ENCODE results near the gene TP53I11. TPM values are rescaled to one million over a fixed set of nuclear protein-coding genes. Genes with fewer than 3 reads are reported as not detected.

The TP53I11 gene
- total RNA-seq, 2 experiments from 2014 or later = 0.73 to 0.81 TPM

DNA sequence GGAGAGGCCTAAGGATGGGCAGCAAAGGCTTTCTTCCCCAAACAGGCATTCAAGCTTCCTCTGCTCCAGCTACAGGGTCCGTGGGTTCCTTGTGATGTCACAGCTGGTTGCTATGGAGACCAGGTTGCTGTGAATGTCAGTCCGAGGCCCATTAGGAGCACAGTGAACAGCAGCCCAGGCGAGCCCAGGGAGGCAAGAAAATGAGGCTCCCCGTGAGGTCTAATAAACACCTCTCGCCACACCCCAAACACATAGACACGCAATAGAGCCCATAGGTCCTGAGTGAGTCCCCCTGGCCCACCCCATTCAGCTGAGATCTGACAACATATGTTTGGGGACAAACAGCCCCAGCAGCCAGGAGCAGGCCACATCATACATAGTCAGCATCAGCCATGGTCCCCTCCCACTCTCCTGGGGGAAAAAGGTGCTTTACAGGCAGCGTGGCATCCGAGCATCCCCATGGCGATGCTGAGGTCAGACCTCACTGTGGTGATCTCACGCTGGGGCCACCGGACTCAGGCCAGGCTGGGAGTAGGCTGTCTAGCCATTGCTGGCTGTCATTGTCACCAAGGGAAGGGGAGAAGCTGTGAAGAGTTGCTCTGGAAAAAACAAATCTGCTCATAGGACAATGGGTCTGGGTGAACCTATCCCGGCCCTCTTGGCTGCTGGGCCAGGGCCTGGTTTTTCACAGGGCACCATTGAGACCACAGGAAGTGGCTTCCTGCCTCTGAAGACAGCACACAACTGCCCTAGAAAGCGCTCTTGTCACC, 23.1 kb upstream of the TP53I11 start:
- no peak overlapping the region for H3K27ac Mint-ChIP-seq
- no peaks in the 10 kb centered on the region for H3K36me3 Mint-ChIP-seq (ENCODE audit: low read depth)
- ChIA-PET POLR2A (no interaction called here), CTCF (no interaction called here)
- DNase-seq = no peak
- peaks cover 2% of the 10 kb centered on the region for H3K27me3 Mint-ChIP-seq
- no peak overlapping the region for H3K4me3 Mint-ChIP-seq
- H3K4me1 Mint-ChIP-seq = peaks cover 2% of the 10 kb centered on the region
- H3K9me3 Mint-ChIP-seq = no peaks in the 10 kb centered on the region

DNA sequence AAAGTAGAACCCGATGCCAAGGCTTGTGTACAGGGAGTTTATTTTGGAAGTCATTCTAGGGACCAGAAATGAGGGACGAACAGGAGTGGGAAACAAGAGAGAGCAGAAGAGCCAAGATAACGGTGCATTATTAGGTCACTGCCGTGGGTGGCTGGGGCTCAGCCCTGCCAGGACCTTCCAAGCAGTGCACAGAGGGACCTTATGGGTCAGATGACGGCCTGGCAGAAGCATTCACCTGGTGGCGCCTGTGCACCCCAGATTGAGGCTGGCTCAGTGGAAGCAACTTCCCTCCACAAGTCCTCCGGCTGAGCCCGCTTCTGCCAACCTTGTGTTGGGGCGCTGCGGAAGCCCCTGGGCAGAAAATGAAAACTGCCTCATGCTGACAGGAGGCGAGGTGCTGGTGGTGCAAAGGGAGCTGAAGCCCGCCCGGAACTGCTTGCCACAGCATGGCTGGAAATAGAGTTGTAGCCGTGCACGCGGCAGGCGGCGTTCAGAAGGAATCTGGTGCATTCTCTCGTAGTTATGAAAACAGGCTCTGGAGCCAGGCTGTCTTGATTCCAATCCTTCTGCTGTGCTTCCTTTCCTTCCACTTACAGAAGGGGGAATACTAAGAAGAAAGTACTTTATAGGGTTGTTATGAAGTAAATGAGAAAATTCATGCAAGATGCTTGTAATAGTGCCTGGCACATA, 22.2 kb upstream of the TP53I11 start:
- CTCF ChIA-PET = no interaction called here

DNA sequence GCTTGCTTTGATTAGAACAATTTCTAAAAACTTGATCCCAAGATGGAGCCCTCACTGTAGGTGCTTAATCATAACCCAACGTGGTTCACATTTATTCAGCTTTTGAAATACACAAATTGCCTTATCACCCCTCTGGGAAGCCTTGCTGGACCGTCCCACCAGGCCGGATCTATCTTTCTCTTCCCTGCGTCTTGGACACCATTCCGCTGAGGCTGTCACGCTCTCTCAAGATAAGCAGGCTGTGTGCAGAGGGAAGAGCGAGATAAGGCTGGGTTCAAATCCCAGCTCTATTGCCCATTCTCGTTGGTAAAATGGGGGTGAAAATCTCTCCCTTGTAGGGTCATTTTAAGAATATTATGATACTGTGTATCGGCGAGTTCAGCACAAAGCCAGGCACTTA, 20.5 kb upstream of the TP53I11 start:
- no peaks in the 10 kb centered on the region for H3K27me3 Mint-ChIP-seq
- ChIA-PET POLR2A (no interaction called here), CTCF (no interaction called here)
- H3K4me1 Mint-ChIP-seq = peaks cover 2% of the 10 kb centered on the region
- H3K27ac Mint-ChIP-seq = no peak overlapping the region
- DNase-seq = no peak
- H3K9me3 Mint-ChIP-seq = no peaks in the 10 kb centered on the region
- H3K4me3 Mint-ChIP-seq = no peak overlapping the region
- no peaks in the 10 kb centered on the region for H3K36me3 Mint-ChIP-seq (ENCODE audit: low read depth)

More for the DNA sequence above, 22.2 kb upstream of the TP53I11 start:
- POLR2A ChIA-PET = no interaction called here
- no peak overlapping the region for H3K4me3 Mint-ChIP-seq
- no peak overlapping the region for H3K27ac Mint-ChIP-seq
- no peak for DNase-seq
- no peaks in the 10 kb centered on the region for H3K9me3 Mint-ChIP-seq
- H3K36me3 Mint-ChIP-seq (ENCODE audit: low read depth) = no peaks in the 10 kb centered on the region
- H3K4me1 Mint-ChIP-seq = peaks cover 2% of the 10 kb centered on the region
- H3K27me3 Mint-ChIP-seq = peaks cover 2% of the 10 kb centered on the region

DNA sequence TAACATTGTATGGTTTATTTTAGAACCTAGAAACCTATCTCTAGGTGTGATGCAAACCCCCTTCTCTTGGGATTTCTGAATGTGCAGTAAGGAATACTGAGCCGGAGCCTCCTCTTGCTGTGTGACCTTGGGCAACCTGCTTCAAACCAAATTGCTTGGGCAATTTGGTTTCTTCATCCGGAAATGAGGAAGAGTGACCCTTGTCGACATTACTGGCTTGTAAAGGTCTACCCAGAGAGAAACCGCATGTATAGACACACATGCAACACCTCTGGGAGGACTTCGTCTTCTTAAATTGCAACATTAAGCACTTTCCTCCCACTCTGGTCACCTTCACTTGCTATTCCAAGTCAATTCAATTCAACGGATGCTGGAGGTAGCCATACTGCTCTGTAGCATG, 19.6 kb upstream of the TP53I11 start:
- peaks cover 2% of the 10 kb centered on the region for H3K4me1 Mint-ChIP-seq
- ChIA-PET CTCF (no interaction called here), POLR2A (no interaction called here)
- H3K27me3 Mint-ChIP-seq = no peaks in the 10 kb centered on the region
- no peak overlapping the region for H3K27ac Mint-ChIP-seq
- H3K4me3 Mint-ChIP-seq = no peak overlapping the region
- H3K9me3 Mint-ChIP-seq = no peaks in the 10 kb centered on the region
- DNase-seq = no peak
- no peaks in the 10 kb centered on the region for H3K36me3 Mint-ChIP-seq (ENCODE audit: low read depth)

DNA sequence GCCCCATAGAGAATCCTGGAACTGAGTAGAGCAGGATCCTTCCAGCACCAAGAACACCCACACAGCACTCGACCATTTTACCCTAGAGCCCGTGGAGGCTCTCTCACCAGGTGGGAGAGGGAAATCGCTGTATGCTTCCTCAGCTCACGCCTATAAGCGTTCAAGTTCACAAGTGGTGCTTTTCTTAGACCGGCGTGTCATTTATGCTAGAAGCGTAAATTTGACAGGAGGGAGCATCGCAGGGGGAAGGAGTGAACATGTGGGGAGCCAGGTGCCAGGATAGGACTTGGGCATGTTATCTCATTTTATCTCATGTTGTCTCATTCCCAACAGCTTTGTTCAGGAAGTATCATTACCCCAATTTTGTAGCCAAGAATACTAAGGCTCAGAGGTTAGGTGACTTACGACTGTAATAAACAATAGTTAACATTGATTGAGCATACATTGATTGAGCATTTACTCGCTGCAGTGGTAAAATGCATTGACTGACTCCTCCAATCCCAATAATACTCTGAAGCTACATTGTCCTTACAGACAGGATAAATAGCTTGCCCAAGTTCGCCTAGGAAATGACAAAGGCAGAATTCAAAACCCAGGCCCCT, 19.1 kb upstream of the TP53I11 start:
- H3K27me3 Mint-ChIP-seq = no peaks in the 10 kb centered on the region
- no peaks in the 10 kb centered on the region for H3K9me3 Mint-ChIP-seq
- H3K27ac Mint-ChIP-seq = no peak overlapping the region
- H3K4me3 Mint-ChIP-seq = no peak overlapping the region
- no peaks in the 10 kb centered on the region for H3K36me3 Mint-ChIP-seq (ENCODE audit: low read depth)
- no peak for DNase-seq
- ChIA-PET POLR2A (no interaction called here), CTCF (interaction anchor here (0.8 to 1.0 kb wide), 2 partner anchors 33 to 133 kb away, joined by 3 to 4 read pairs; no protein-coding TSS in a partner anchor)
- H3K4me1 Mint-ChIP-seq = peaks cover 2% of the 10 kb centered on the region

DNA sequence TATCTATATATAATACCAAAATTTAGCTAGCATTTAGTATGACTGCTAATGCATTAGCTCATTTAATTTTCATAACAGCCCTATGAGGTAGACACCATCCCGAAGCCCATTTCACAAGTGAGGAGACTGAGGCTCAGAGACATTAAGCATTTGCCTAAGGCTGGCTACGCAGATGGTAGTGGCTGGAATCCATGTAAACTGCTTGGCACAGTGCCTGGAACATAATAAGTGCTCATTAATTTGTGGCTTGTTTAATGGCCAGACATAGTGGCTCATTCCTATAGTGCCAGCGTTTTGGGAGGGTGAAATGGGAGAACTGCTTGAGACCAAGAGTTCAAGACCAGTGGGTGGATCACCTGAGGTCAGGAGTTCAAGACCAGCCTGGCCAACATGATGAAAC, 17.8 kb upstream of the TP53I11 start:
- CTCF ChIA-PET = interaction anchor here (0.6 to 0.7 kb wide), 2 partner anchors 32 to 56 kb away, joined by 3 read pairs; no protein-coding TSS in a partner anchor
- H3K4me3 Mint-ChIP-seq = no peak overlapping the region

DNA sequence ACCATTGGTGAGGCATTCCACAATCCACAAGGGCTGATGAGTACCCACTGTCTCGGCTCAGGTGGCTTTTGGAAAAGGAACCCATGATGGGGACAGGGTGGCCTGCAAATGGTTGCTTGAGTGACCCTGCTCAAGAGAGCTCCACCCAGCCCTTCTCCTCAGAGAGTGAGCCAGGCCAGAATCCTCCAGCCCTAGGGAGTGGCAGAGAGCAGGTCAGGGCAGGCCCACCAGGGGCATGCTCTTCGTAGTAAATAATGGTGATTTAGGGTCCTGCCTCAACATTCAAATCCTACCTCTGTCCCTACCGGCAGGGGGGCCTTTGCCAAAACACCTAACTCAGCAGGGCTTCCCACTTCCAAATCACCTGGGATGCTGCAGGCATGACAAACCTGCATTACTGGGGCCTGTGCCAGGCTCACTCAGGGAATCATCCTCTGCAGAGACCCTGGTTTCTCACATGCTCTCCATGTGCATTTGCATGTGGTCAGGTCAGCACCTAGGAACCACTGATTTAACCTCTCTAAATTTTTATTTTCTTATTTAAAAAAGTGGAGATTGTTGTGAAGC, 17.3 kb upstream of the TP53I11 start:
- CTCF ChIA-PET = interaction anchor here (0.6 to 0.7 kb wide), 2 partner anchors 32 to 56 kb away, joined by 3 read pairs; no protein-coding TSS in a partner anchor
- H3K9me3 Mint-ChIP-seq = no peaks in the 10 kb centered on the region
- POLR2A ChIA-PET = no interaction called here
- no peak overlapping the region for H3K4me3 Mint-ChIP-seq
- H3K36me3 Mint-ChIP-seq (ENCODE audit: low read depth) = no peaks in the 10 kb centered on the region
- no peaks in the 10 kb centered on the region for H3K4me1 Mint-ChIP-seq
- no peaks in the 10 kb centered on the region for H3K27me3 Mint-ChIP-seq
- H3K27ac Mint-ChIP-seq = no peak overlapping the region
- DNase-seq = no peak

More for the DNA sequence above, 17.8 kb upstream of the TP53I11 start:
- DNase-seq = no peak
- no peaks in the 10 kb centered on the region for H3K4me1 Mint-ChIP-seq
- no peak overlapping the region for H3K27ac Mint-ChIP-seq
- POLR2A ChIA-PET = no interaction called here
- no peaks in the 10 kb centered on the region for H3K36me3 Mint-ChIP-seq (ENCODE audit: low read depth)
- no peaks in the 10 kb centered on the region for H3K9me3 Mint-ChIP-seq
- H3K27me3 Mint-ChIP-seq = no peaks in the 10 kb centered on the region

DNA sequence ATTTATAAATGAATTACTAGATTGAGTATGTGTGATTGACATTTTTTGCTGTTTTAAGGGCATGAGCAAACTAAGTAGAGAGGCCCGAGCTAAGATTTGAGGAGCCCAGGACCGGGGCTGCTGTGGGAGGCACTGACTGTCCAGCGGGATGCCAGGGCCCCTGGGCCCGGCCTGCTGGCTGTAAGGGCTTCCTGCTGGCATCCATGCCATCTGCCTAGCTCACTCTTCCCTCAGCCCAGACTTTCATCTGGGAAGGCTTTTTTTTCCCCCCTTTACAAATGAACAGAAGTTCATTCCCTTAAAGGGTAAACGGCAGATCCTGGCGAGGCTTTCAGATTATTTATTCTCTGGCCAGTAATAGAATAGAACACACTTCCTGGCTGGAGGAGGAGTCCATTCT, 16.0 kb upstream of the TP53I11 start:
- no peak overlapping the region for H3K4me3 Mint-ChIP-seq
- no peaks in the 10 kb centered on the region for H3K9me3 Mint-ChIP-seq
- H3K27me3 Mint-ChIP-seq = no peaks in the 10 kb centered on the region
- H3K36me3 Mint-ChIP-seq (ENCODE audit: low read depth) = no peaks in the 10 kb centered on the region
- DNase-seq = no peak
- ChIA-PET CTCF (interaction anchor here (1.4 kb wide), 1 partner anchor 139 kb away, joined by 3 read pairs; no protein-coding TSS in a partner anchor), POLR2A (no interaction called here)
- no peak overlapping the region for H3K27ac Mint-ChIP-seq
- H3K4me1 Mint-ChIP-seq = no peaks in the 10 kb centered on the region

DNA sequence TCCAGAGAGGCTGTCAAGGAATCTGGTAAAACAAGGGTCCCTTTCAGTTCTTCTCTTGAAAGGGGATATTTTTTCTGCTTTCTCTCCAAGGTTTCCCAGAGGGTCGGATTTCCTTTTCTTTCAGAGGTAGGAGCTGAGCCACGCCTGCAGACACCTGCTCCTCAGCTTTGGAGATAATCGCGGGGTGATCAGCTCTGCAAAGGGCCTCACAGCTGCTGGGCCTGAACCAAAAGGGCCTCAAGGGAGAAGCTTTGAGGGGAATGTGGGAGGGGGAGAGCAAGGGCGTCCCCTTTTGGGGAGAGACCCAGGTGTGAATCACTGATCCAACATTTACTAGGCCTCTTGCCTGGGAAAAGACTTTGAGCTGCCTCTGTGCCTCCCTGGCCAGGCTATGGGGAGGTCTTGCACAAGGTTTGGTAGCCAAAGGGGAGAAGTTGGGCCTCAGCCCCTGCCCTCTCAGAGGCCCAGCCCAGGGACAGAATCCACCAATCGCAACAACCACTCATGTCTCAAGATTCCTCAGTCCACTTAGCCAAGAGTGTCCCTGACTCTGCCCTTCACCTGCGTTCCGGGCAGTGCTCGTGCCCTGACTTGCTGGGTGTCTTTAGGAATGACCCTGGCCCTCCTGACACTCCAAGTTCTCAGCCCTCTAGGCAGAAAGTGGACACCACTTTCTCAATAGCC, 14.0 kb upstream of the TP53I11 start:
- Mint-ChIP-seq H3K4me3 (no peak overlapping the region), H3K27me3 (no peaks in the 10 kb centered on the region), H3K9me3 (no peaks in the 10 kb centered on the region), H3K27ac (no peak overlapping the region), H3K36me3 (ENCODE audit: low read depth) (no peaks in the 10 kb centered on the region), H3K4me1 (no peaks in the 10 kb centered on the region)
- CTCF ChIA-PET = interaction anchor here (2.3 kb wide), 1 partner anchor 28 kb away, joined by 5 read pairs; no protein-coding TSS in a partner anchor
- no peak for DNase-seq
- POLR2A ChIA-PET = no interaction called here

DNA sequence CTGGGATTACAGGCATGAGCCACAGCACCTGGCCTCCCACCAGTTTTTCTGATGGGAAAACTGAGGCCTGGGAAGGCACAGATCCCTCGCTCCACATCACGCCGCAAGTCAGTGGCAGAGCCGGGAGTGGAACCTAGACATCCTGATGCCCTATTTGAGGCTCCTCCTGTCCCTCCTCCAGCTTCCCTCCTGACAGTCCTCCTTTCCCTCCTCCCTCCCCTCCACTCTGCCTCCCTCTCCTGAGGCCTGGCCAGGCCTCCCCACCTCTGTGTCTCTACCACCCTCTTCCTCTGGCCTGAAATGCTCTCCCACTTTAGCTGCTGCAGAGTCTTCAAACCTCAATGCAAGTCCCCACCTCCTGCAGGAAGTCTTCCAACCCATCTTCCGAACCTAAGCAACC, 13.3 kb upstream of the TP53I11 start:
- Mint-ChIP-seq H3K9me3 (no peaks in the 10 kb centered on the region), H3K36me3 (ENCODE audit: low read depth) (no peaks in the 10 kb centered on the region), H3K27ac (no peak overlapping the region), H3K4me1 (no peaks in the 10 kb centered on the region), H3K4me3 (no peak overlapping the region), H3K27me3 (peaks cover under 1% of the 10 kb centered on the region)
- DNase-seq = no peak
- ChIA-PET POLR2A (no interaction called here), CTCF (interaction anchor here (2.3 kb wide), 1 partner anchor 28 kb away, joined by 5 read pairs; no protein-coding TSS in a partner anchor)

DNA sequence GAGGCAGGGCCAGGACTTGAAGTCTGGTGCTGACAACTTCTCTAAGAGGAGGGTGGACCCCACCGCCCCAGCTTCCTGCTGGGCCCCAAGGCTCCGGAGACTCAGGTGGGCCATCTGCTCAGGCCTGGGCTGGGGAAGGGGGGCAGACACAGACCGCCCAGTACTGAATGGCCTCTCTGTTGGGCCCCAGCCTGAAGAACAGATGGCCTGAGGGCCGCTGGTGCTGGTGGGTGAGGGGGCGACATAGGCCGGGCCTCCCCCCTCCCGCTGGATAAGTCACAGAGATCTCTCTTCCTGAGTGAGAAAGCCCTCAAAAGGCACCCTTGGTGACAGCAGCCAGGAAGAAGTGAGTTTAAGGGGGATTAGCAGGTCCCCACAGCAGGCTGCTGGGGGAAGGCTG, 12.5 kb upstream of the TP53I11 start:
- POLR2A ChIA-PET = no interaction called here
- no peak overlapping the region for H3K4me3 Mint-ChIP-seq
- H3K36me3 Mint-ChIP-seq (ENCODE audit: low read depth) = no peaks in the 10 kb centered on the region
- CTCF ChIA-PET = interaction anchor here (2.3 kb wide), 1 partner anchor 27 kb away, joined by 5 read pairs; no protein-coding TSS in a partner anchor
- no peaks in the 10 kb centered on the region for H3K4me1 Mint-ChIP-seq
- H3K9me3 Mint-ChIP-seq = no peaks in the 10 kb centered on the region
- H3K27ac Mint-ChIP-seq = no peak overlapping the region
- DNase-seq = no peak
- peaks cover 2% of the 10 kb centered on the region for H3K27me3 Mint-ChIP-seq

DNA sequence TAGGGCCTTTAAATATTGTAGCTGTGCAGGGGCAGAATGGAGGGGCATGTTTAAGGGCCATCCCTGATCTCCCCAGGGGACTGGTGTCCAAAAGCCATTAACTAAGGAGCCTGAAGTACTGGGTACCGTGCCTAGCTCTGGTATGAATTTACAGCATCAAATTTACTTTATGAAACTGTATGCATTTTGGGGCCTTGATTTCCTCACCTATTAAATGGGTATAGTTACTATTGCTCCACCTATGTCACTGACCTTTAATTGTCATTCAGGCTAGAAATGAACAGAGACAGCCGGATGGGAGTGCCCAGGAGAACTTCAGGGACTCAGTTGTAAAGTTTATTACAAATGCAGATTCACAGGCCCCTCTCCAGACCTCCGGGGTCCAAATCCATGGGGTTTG, 11.8 kb upstream of the TP53I11 start:
- no peaks in the 10 kb centered on the region for H3K36me3 Mint-ChIP-seq (ENCODE audit: low read depth)
- H3K27ac Mint-ChIP-seq = no peak overlapping the region
- no peak for DNase-seq
- H3K9me3 Mint-ChIP-seq = no peaks in the 10 kb centered on the region
- CTCF ChIA-PET = no interaction called here
- H3K4me1 Mint-ChIP-seq = no peaks in the 10 kb centered on the region
- POLR2A ChIA-PET = no interaction called here
- no peak overlapping the region for H3K4me3 Mint-ChIP-seq
- H3K27me3 Mint-ChIP-seq = peaks cover 2% of the 10 kb centered on the region
